SK-N-SH (cell line): ENCODE data around the gene MYOM3. TPM values are rescaled to one million over a fixed set of nuclear protein-coding genes. Genes with fewer than 3 reads are reported as not detected.

Source experiments
- CTCF ChIA-PET: fragments of 300-600, 350-600 bp; formaldehyde crosslinking; extraction: SDS; loops from one replicate; lab custom pipeline; 2021; lab: Yijun Ruan, JAX
- POLR2A ChIA-PET: fragments of 350-600 bp; sonication (Branson Sonifier 250); formaldehyde crosslinking; extraction: SDS; loops from one replicate; lab custom pipeline; 2020; ENCODE audit warnings: antibody characterized with exemption, inconsistent platforms; lab: Yijun Ruan, JAX
- DNase-seq: peaks from one replicate; pipeline ENCODE4 v3.0.0; 2012
- H2AFZ ChIP-seq: fragments of 200-600 bp; sonication (generic); 2 replicates; pipeline ENCODE4 v1.8.1; 2016; ENCODE audit warnings: antibody characterized with exemption, mild to moderate bottlenecking, low read depth
- H3F3A ChIP-seq: fragments of 200-600 bp; sonication (generic); replicated peaks from 2 replicates; pipeline ENCODE3; 2016; ENCODE audit warnings: antibody characterized with exemption, mild to moderate bottlenecking; ENCODE audit not compliant: insufficient read depth
- H3K27ac ChIP-seq, 2 experiments: fragments of 200-500 bp in 1 of 2; fragments of 200-600 bp in 1 of 2; sonication (Bioruptor generic) in 1 of 2; sonication (generic), shearing (Covaris generic) in 1 of 2; 2 replicates each; pipeline versions ENCODE4 v1.5.1 to v1.6.1; 2014 to 2016; ENCODE audit warnings: low read depth in 2 of 2, inconsistent platforms in 1 of 2, low read length in 1 of 2, mild to moderate bottlenecking in 1 of 2, mixed read lengths in 1 of 2
- H3K27me3 ChIP-seq: fragments of 200-600 bp; sonication (generic), shearing (Covaris generic); 2 replicates; pipeline ENCODE4 v1.6.1; 2016; ENCODE audit warnings: mixed run types; ENCODE audit not compliant: insufficient read depth
- H3K36me3 ChIP-seq, 2 experiments: fragments of 200-500 bp in 1 of 2; fragments of 200-600 bp in 1 of 2; sonication (Bioruptor generic) in 1 of 2; sonication (generic) in 1 of 2; replicated peaks in 1 of 2; 2 replicates each; pipeline versions ENCODE3 to v1.5.1; 2014 to 2016; ENCODE audit warnings: low read length in 1 of 2, mild to moderate bottlenecking in 1 of 2; ENCODE audit not compliant: insufficient read depth in 2 of 2, control insufficient read depth in 1 of 2
- H3K4me1 ChIP-seq, 2 experiments: fragments of 200-500 bp in 1 of 2; fragments of 200-600 bp in 1 of 2; sonication (Bioruptor generic) in 1 of 2; sonication (generic), shearing (Covaris generic) in 1 of 2; 2 replicates each; pipeline versions ENCODE4 v1.5.1 to v1.6.1; 2014 to 2016; ENCODE audit warnings: low read depth in 1 of 2, low read length in 1 of 2, mixed run types in 1 of 2; ENCODE audit not compliant: insufficient read depth in 2 of 2, control insufficient read depth in 1 of 2
- H3K4me2 ChIP-seq: fragments of 200-600 bp; sonication (generic), shearing (Covaris generic); 2 replicates; pipeline ENCODE4 v1.6.1; 2017; ENCODE audit warnings: mixed run types
- H3K4me3 ChIP-seq, 2 experiments: fragments of 200-500 bp in 1 of 2; fragments of 200-600 bp in 1 of 2; sonication (Bioruptor generic) in 1 of 2; sonication (generic), shearing (Covaris generic) in 1 of 2; 2 replicates each; pipeline versions ENCODE4 v1.5.1 to v1.8.1; 2014 to 2016; ENCODE audit warnings: low read depth in 2 of 2, inconsistent platforms in 1 of 2, low read length in 1 of 2, mild to moderate bottlenecking in 1 of 2, mixed read lengths in 1 of 2, moderate library complexity in 1 of 2
- H3K79me2 ChIP-seq: fragments of 200-600 bp; sonication (generic); 2 replicates; pipeline ENCODE4 v1.8.1; 2017; ENCODE audit warnings: mild to moderate bottlenecking; ENCODE audit not compliant: insufficient read depth
- H3K9ac ChIP-seq: fragments of 200-600 bp; sonication (generic); 2 replicates; pipeline ENCODE4 v1.6.1; 2017; ENCODE audit warnings: mixed run types
- H3K9me2 ChIP-seq: fragments of 200-600 bp; sonication (generic); 2 replicates; pipeline ENCODE4 v1.6.1; 2017; ENCODE audit warnings: mixed run types
- H3K9me3 ChIP-seq: fragments of 200-600 bp; sonication (generic); 2 replicates; pipeline ENCODE4 v1.6.1; 2017; ENCODE audit warnings: mixed run types, mild to moderate bottlenecking, moderate library complexity
- H4K20me1 ChIP-seq: fragments of 200-600 bp; sonication (generic); 2 replicates; pipeline ENCODE4 v1.6.1; 2017; ENCODE audit warnings: mild to moderate bottlenecking, mixed run types; ENCODE audit not compliant: insufficient read depth
- CHD2 ChIP-seq: fragments of 150-350 bp; IDR thresholded peaks from 2 replicates; pipeline ENCODE4 v1.6.1; 2018; ENCODE audit warnings: low read length; ENCODE audit not compliant: partially characterized antibody
- ELF1 ChIP-seq: IDR thresholded peaks from 2 replicates; pipeline ENCODE4 v1.4.0; 2012
- EP300 ChIP-seq, 2 experiments: IDR thresholded peaks; 2 replicates each; pipeline versions ENCODE4 v1.4.0 to v1.6.1; 2012; ENCODE audit warnings: borderline replicate concordance in 1 of 2, low read depth in 1 of 2, low read length in 1 of 2
- EZH2phosphoT487 ChIP-seq: fragments of 200-600 bp; sonication (generic); IDR thresholded peaks from 2 replicates; pipeline ENCODE4 v1.6.1; 2017; ENCODE audit warnings: low read depth, mixed run types, mild to moderate bottlenecking, antibody characterized with exemption, moderate library complexity, borderline replicate concordance
- FOXJ3 ChIP-seq: sonication (generic); formaldehyde crosslinking; IDR thresholded peaks from 2 replicates; pipeline ENCODE4 v1.5.1; 2020; ENCODE audit warnings: mild to moderate bottlenecking, missing genetic modification reagents
- FOXM1 ChIP-seq: IDR thresholded peaks from 2 replicates; pipeline ENCODE4 v1.4.0; 2012; ENCODE audit warnings: low read depth, mild to moderate bottlenecking
- GATA2 ChIP-seq: sonication (generic); formaldehyde crosslinking; IDR thresholded peaks from 2 replicates; pipeline ENCODE4 v1.5.0; 2020; ENCODE audit warnings: mild to moderate bottlenecking, missing genetic modification reagents
- JUND ChIP-seq: IDR thresholded peaks from 2 replicates; pipeline ENCODE4 v1.4.0; 2012
- MEF2A ChIP-seq: IDR thresholded peaks from 2 replicates; pipeline ENCODE4 v1.4.0; 2012; ENCODE audit warnings: low read depth, borderline replicate concordance
- NRF1 ChIP-seq: IDR thresholded peaks from 2 replicates; pipeline ENCODE4 v1.6.1; 2012; ENCODE audit warnings: low read depth, mild to moderate bottlenecking, low read length
- PBX3 ChIP-seq: IDR thresholded peaks from 2 replicates; pipeline ENCODE4; 2012
- POLR2AphosphoS5 ChIP-seq: IDR thresholded peaks from 2 replicates; pipeline ENCODE4 v1.6.1; 2012; ENCODE audit warnings: low read depth, low read length
- RAD21 ChIP-seq: IDR thresholded peaks from 2 replicates; pipeline ENCODE4 v1.6.1; 2012; ENCODE audit warnings: mild to moderate bottlenecking, low read length
- SMC3 ChIP-seq: IDR thresholded peaks from 2 replicates; pipeline ENCODE4 v1.6.1; 2012; ENCODE audit warnings: low read depth, low read length, improper control_type of control experiment
- TAF1 ChIP-seq: IDR thresholded peaks from 2 replicates; pipeline ENCODE4 v1.6.1; 2012; ENCODE audit warnings: low read depth, mild to moderate bottlenecking, low read length, moderate library complexity, borderline replicate concordance
- USF1 ChIP-seq: IDR thresholded peaks from 2 replicates; pipeline ENCODE4 v1.4.0; 2012; ENCODE audit warnings: low read depth, borderline replicate concordance
- YY1 ChIP-seq: IDR thresholded peaks from 2 replicates; pipeline ENCODE4 v1.4.0; 2012; ENCODE audit warnings: low read depth, mild to moderate bottlenecking
- WGBS: methylation state at CpG from one replicate; pipeline ENCODE4 v1.1.6; 2017; ENCODE audit warnings: low lambda C conversion rate; 5-methylcytosine and 5-hydroxymethylcytosine counted together
- polyA plus RNA-seq, 3 experiments: library from polyadenylated mRNA; depleted of rRNA; stranded (reverse); fragments of >200 nt; gene quantifications; 2 replicates each; pipeline ENCODE4 v1.2.3, GENCODE V29; 2012

The MYOM3 gene
- polyA plus RNA-seq, 1 of the 3 experiments (the other 2 are of a cell fraction) = 0.02 TPM

GRCh38 chr1:24138476-24139221 lies 26.7 kb upstream of the MYOM3 start (continued):
- TF ChIP-seq SMC3 = no peak
- TF ChIP-seq JUND = no peak
- no peak for TF ChIP-seq NRF1
- no peak for TF ChIP-seq ELF1
- no peak for TF ChIP-seq USF1
- TF ChIP-seq EZH2phosphoT487 = no peak
- TF ChIP-seq MEF2A = no peak

GRCh38 chr1:24136956-24137539 lies 25.1 kb upstream of the MYOM3 start:
- TF ChIP-seq YY1 (no peak), GATA2 (CRISPR knock-in tag) (no peak), SMC3 (no peak), CHD2 (no peak), POLR2AphosphoS5 (no peak), MEF2A (no peak), PBX3 (no peak), TAF1 (no peak), FOXJ3 (CRISPR knock-in tag) (no peak), RAD21 (no peak), EP300 (IDR thresholded peaks at IDR 0.05; ENCODE audit: borderline replicate concordance in 1 of 2, low read depth in 1 of 2, low read length in 1 of 2) (no peak), JUND (no peak), FOXM1 (no peak)
- TF ChIP-seq, all 33 proteins: peak for 0
- Histone ChIP-seq H3K4me3 (no peak overlapping the region), H2AFZ (no peak overlapping the region), H3F3A (no peaks in the 10 kb centered on the region), H3K36me3 (no peaks in the 10 kb centered on the region), H3K9me2 (no peaks in the 10 kb centered on the region), H3K79me2 (no peaks in the 10 kb centered on the region), H3K27me3 (no peaks in the 10 kb centered on the region; the same call in 1 of the 2 replicates), H3K4me2 (no peak overlapping the region), H3K9ac (no peak overlapping the region), H3K27ac (no peak overlapping the region), H3K9me3 (no peaks in the 10 kb centered on the region), H3K4me1 (no peaks in the 10 kb centered on the region), H4K20me1 (no peaks in the 10 kb centered on the region)
- no peak for DNase-seq
- ChIA-PET CTCF (interaction anchor here (3.3 kb wide), 1 partner anchor 13 kb away, joined by 19 read pairs; no protein-coding TSS in a partner anchor), POLR2A (no interaction called here)
- WGBS = 84% methylated on average over 4 of the region's 15 CpGs
